SKM-1 (cell line): ENCODE results near the gene AKR1C4.
"Not testable (repeated sequence)": the region's sequence is repeated elsewhere in the genome, so short reads cannot be mapped to it uniquely, and the experiment has no call there.

ENCODE experiments used
- DNase-seq: peaks from one replicate; lab custom pipeline; 2025; ENCODE audit not compliant: unreplicated experiment; lab: John Stamatoyannopoulos, UW

Gene AKR1C4

GRCh38 chr10:5199398-5199797 lies 2.8 kb downstream of the AKR1C4 start:
- DNase-seq: no peak

- DNase-seq: no peak
Observed at GRCh38 chr10:5206799-5207198, 10.2 kb downstream of the AKR1C4 start.

GRCh38 chr10:5209776-5210175 lies 13.1 kb downstream of the AKR1C4 start:
- not testable (repeated sequence) for DNase-seq

DNA sequence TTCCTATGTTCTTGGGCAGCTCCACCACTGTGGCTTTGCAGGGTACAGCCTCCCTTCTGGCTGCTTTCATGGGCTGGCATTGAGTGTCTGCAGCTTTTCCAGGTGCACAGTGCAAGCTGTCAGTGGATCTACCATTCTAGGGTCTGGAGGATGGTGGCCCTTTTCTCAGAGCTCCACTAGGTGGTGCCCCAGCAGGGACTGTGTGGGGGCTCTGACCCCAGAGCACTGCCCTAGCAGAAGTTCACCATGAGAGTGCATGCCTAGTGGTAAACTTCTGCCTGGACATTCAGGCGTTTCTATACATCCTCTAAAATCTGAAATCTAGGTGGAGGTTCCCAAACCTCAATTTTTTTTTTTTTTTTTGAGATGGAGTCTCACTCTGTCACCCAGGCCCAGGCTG lies 13.6 kb downstream of the AKR1C4 start:
- not testable (repeated sequence) for DNase-seq

- DNase-seq: no peak
Observed at GRCh38 chr10:5211696-5212536, 15.3 kb downstream of the AKR1C4 start.

DNA sequence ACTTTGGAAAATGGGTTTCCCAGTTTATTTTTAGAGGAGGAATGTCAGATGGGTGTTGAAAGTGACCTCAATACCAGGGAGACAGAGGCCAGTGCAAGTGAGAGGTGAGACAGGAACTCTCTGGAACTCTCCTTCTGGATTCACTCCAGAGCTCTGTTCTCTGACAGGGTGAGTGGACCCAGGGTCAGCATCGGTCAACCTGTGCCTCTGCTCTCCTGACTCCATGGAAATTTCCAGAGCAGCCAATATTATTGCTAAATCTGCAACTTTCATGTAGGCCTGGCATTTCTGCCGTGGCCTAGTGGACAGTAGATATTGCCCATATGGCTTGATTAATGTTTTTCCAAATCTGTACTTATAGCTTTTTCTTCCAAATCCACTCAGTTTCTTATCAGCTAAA lies 20.2 kb downstream of the AKR1C4 start:
- DNase-seq: no peak

DNA sequence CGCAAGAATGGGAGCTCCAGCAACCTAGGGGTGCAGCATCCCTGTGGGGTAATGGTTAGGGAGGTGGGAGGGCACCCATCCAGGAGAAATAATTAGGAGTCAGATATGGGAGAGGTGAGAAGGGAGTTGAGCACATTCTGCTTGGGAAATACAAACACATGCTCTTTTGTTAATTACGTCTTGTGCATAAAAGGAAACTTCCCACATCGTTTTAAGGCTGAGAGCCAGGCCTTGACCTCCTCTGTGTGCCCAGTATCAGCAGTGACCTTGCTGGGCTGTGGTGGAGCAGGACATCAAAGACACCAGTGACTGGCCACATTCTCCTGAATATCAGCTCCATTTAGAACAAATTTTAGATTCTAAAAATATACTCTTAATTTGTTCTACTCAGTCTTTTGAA lies 22.6 kb downstream of the AKR1C4 start:
- no peak for DNase-seq

GRCh38 chr10:5222942-5223341 lies 26.3 kb downstream of the AKR1C4 start:
- DNase-seq: not testable (repeated sequence)

DNA sequence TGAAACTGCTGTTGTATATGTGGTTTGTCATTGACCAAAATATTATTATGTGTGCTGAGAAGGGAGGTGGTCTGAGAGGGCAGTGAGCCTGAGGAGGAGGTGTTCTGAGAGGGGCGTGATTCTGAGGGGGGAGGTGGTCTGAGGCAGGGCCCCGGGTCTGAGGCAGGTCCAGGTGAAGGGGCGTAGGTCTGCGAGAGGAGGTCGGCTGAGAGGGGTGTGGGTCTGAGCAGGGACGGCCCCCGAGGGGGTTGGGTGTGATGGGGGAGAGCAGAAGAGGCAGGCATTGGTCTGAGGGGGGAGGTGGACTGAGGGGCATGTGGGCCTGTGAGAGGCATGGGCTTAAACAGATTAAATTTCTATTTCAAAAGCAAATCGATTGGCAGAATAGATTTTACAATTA lies 32.4 kb downstream of the AKR1C4 start:
- DNase-seq: no peak

DNA sequence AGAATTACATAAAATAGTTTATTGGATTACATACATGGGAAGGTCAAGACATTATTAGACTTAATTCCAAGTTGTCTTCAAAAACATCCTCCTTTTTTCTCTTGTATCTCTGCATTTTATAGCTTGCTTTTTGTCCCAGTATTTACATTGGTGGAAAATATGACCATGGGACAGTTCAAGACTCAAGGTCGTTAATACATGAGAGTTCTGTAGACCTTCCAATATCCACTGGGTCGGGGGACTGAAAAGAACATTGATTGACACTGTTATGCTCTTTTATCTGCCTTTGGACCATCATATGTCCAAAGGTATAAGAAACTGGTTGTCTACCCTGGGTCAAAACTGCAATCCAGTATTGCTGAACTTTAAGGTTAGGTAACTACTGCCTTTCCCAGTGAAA lies 36.7 kb downstream of the AKR1C4 start:
- DNase-seq: no peak

DNA sequence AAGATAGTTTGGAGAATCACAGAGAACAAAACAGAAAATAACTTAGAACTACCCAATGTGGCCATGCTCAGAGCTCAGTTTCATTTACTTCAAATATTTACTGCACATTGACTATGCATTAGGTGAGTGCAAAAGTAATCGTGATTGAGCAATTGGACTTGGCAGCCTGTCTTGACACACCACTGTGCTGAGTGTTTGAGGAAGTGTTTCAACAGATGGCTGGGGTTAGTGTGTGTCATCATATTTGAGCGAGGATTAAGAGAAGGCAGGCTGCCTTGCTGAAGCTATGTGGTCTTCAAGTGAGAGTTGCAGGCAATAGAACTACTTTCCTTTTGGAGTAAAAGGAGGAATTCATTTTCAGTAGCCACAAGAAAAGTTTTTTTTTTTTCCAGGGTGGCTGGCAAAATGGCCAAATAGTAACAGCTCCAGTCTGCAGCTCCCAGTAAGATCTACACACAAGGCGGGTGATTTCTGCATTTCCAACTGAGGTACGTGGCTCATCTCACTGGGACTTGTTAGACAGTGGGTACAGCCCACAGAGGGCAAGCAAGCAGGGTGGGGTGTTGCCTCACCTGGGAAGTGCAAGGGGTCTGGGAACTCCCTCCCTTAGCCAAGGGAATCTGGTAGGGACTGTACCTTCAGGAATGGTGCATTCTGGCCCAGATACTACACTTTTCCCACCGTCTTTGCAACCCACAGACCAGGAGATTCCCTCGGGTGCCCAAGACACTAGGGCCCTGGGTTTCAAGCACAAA lies 37.6 kb downstream of the AKR1C4 start:
- DNase-seq: peak; percentile 71

DNA sequence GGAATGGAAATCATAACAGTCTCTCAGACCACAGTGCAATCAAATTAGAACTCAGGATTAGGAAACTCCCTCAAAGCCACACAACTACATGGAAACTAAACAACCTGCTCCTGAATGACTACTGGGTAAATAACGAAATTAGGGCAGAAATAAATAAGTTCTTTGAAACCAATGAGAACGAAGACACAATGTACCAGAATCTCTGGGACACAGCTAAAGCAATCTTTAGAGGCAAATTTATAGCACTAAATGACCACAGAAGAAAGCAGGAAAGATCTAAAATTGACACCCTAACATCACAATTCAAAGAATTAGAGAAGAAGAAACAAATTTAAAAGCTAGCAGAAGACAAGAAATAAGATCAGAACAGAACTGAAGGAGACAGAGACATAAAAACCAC lies 40.9 kb downstream of the AKR1C4 start:
- DNase-seq: not testable (repeated sequence)

- DNase-seq: no peak
Observed at GRCh38 chr10:5242585-5242984, 45.9 kb downstream of the AKR1C4 start.

DNA sequence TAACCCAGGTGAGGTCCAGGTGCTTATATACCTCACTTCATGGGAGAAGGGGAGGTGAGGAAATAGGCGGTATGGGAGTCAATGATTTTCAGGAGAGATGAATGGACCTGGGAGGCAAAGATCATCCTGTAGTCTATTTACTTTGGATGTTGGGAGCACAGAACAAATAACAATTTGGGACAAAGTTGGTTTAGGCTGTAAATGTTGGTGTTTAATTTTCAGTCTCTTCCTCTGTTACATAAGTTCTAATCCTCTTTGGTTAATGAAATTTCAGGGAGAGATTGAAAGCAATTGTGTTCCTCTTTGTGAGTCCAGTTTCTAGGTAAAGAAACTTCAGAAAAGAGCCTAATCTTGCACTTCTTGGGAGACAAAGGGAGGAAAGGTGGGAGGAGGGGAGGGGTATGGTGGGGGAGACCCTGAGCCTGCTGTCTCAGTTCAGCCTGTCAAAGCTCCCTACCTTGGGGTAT lies 46.9 kb downstream of the AKR1C4 start:
- no peak for DNase-seq

DNA sequence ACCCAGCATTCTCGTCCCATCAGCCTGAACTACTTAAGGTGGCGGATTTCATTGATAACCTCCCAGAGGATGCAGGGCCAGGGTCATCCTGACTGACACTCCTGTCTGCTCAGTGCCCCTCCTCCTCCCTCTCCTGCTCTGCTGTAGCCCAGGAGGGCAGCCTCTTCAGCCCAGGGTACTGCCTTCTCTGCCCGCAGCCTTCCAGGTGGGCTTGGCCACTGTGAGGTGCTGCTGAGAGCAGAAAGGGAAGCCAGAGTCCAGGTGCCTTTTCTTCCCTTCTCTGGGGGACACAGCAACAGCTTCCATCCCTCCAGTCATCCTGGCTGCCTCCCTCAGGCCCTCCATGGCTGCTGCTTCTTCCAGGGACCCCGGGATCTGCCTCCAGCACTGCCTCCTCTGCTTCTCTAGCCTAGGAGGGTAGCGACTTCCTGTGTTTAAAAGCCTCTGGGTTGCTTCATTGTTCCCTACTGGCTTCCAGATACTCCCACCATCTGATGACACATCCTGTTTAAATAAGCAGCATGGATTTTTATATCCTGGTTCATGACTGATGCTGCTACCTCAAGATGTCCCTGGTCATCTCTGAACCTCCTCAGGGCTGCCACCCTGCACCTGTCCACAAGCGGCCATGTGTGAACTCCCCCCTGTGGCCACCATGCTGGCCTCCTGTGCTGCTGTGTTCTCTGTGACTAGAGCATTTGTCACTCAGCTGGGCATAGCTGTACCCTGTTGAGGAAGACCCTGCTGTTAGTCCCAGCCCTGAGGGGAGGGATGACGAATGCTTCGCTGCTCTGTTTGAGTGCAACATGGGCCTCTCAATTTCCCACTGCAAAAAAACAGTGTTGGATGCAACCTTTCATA lies 55.8 kb downstream of the AKR1C4 start:
- no peak for DNase-seq

DNA sequence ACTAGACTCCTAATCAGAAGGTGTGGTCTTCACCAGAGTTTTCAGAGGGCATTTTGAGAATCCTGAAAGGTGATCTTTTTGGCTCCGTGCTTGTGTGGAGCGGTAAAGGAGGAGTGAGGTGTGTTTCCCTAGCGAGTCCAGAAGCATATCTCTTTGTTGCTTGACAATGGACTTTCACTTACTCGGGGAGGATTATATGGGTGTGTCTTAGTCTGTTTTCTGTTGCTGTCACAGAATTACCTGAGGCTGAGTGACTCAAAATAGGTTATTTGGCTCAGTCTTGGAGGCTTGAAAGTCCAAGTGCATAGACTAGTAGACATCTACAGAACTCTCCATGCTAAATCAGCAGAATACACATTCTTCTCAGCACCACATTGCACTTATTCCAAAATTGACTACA lies 57.9 kb downstream of the AKR1C4 start:
- DNase-seq: no peak

DNA sequence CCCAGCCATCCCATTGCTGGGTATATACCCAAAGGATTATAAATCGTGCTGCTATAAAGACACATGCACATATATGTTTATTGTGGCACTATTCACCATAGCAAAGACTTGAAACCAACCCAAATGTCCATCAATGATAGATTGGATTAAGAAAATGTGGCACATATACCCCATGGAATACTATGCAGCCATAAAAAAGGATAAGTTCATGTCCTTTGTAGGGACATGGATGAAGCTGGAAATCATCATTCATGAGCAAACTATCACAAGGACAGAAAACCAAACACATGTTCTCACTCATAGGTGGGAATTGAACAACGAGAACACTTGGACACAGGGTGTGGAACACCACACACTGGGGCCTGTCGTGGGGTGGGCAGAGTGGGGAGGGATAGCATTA lies 61.1 kb downstream of the AKR1C4 start:
- not testable (repeated sequence) for DNase-seq

DNA sequence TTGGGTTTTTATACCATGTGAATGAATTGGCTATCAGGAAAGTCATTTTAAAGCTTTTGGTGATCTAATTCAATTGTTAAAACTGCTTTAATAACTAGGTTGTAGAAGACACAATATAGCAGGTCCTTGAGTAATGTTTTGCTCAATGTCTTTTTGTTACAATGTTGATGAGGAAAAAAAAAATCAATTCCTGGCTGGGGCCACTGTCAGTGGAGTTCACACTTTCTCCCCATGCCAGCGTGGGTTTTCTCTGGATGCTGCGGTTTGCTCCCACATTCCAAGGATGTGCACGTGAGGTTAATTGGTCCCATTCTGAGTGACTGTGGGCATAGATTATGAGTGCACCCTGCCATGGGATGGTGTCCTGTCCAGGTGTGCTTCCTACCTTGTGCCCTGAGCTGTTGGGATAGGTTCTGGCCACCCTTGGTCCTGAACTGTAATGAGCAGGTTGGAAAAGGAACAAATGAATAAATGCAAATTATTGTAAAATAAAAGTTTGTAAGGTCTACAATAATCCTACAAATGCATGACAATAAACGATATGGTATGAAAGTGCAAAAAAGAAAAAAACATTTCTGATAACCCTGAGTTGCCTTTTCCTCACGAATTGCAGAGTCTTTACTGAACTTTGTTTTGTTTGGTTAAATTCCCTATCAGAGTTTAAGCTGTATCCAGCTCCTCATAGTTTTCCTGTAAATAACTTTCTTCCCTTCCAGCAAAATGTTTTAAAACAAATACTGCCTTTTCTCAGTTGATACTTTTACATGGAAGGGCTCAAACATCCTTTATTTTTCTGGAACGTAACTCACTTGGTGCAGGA lies 62.7 kb downstream of the AKR1C4 start:
- DNase-seq: no peak

DNA sequence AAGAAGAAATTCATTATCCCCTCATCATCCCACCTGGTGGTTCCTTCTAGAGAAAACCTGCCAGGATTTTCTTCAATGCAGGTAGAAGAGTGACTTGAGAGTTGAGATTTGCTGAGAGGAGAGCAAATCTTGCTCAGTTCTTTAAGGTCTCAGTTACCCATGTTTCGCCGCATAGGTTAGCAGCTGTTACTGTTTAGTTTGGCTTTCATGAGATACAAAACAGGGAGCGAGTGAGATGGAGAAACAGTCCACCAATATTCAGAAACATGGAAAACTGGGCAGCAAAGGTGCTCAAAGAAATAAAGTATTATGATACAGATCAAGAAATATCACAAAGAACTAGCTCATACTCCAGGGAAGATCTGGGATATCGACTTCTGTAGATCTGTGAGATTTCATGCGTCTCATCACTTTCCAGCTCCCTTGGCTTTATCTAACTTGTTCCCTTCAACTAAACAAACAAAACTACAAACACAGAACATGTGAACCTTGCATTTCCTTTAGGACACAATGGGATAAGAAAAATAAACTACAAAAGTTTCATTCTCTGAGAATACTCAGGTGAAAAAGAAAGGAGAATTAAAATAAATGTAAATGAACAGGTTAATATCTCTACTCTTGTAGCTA lies 63.4 kb downstream of the AKR1C4 start:
- DNase-seq: no peak

- no peak for DNase-seq
Observed at GRCh38 chr10:5260828-5261227, 64.2 kb downstream of the AKR1C4 start.
